ENCODE data around the gene AP5S1. TPM values are rescaled to one million over a fixed set of nuclear protein-coding genes. Genes with fewer than 3 reads are reported as not detected.

AP5S1 gene
- total RNA-seq, 1 experiment from 2014 or later: 17.5 TPM

DNA sequence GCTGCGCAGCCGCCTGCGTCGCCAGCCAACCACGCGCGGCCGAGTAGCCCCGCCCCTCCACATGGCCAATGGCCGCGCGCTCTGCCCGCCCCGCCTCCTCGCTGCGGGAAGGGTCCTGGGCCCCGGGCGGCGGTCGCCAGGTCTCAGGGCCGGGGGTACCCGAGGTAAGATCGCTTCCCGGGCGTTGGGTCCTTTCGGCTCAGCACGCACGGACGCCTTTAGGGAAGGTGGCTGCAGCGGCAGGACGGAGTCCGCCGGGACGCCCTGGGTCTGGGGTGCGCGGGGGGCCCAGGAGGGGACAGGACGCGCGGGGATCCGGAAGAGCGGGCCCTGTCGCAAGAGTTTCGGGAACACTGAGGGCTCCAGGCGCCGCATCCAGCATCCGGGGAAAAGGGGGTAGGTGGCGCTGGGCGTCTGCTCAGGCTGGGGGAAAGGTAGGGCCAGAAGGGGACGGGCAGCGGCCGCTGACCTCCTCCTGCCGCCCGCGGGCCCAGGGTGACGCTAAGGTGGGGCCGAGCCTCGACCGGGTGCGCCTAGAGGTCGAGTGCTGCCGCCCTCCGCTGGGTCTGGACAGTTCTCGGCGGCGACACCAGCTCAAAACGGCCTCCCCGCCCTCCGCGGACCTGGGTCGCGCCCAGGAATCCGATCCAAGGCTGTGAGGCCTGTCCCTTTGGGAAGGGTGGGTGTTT, 26.5 kb downstream of the AP5S1 start, which contains the start of gene MAVS:
TSS of gene MAVS (plus strand) at position 95 of the 689 bp plus-strand sequence. CDS start 7,791 bp downstream, outside the sequence.
- DNase-seq (ENCODE audit: low spot score): peak; percentile 90
- Histone ChIP-seq H3K9me3 (ENCODE audit: low read depth, low read length, poor library complexity, severe bottlenecking) (no peaks in the 10 kb centered on the region), H3K4me1 (ENCODE audit: insufficient read depth, low read length, poor library complexity, severe bottlenecking) (no peaks in the 10 kb centered on the region), H3K27me3 (replicated peaks; ENCODE audit: insufficient read depth, low read depth, low read length, poor library complexity) (no peaks in the 10 kb centered on the region), H3K36me3 (ENCODE audit: insufficient read depth, low read length, poor library complexity, severe bottlenecking) (no peaks in the 10 kb centered on the region), H3K4me3 (ENCODE audit: low read depth, low read length, poor library complexity, severe bottlenecking) (peak within 1 kb of the TSS; percentile 94), H3K27ac (ENCODE audit: low read depth, low read length, poor library complexity, severe bottlenecking) (peak within 1 kb of the TSS; percentile 95)
- intact Hi-C loops (cut with micrococcal nuclease; ENCODE audit: unreplicated experiment): no loop called here
- CTCF ChIA-PET: no interaction called here
- BruUV-seq (replicated peaks): no TSS peak
- no peak for TF ChIP-seq EZH2 (IDR thresholded peaks at IDR 0.05; ENCODE audit: borderline replicate concordance, low read depth, low read length, poor library complexity, severe bottlenecking)
- TF ChIP-seq CTCF (conservative IDR thresholded peaks at IDR 0.05; ENCODE audit: low read depth, low read length): no peak
- POLR2A ChIA-PET (ENCODE audit: low non-redundant PET): no interaction called here

- Histone ChIP-seq H3K36me3 (ENCODE audit: insufficient read depth, low read length, poor library complexity, severe bottlenecking) (no peaks in the 10 kb centered on the region), H3K4me3 (ENCODE audit: low read depth, low read length, poor library complexity, severe bottlenecking) (peak overlapping the region; percentile 94), H3K4me1 (ENCODE audit: insufficient read depth, low read length, poor library complexity, severe bottlenecking) (no peaks in the 10 kb centered on the region), H3K27ac (ENCODE audit: low read depth, low read length, poor library complexity, severe bottlenecking) (peak overlapping the region; percentile 95), H3K27me3 (replicated peaks; ENCODE audit: insufficient read depth, low read depth, low read length, poor library complexity) (no peaks in the 10 kb centered on the region), H3K9me3 (ENCODE audit: low read depth, low read length, poor library complexity, severe bottlenecking) (no peaks in the 10 kb centered on the region)
- ChIA-PET CTCF (no interaction called here), POLR2A (ENCODE audit: low non-redundant PET) (no interaction called here)
- TF ChIP-seq EZH2 (IDR thresholded peaks at IDR 0.05; ENCODE audit: borderline replicate concordance, low read depth, low read length, poor library complexity, severe bottlenecking) (no peak), CTCF (conservative IDR thresholded peaks at IDR 0.05; ENCODE audit: low read depth, low read length) (no peak)
- TSS peak; percentile 68 for BruUV-seq (replicated peaks)
- intact Hi-C loops (cut with micrococcal nuclease; ENCODE audit: unreplicated experiment): no loop called here
- no peak for DNase-seq (ENCODE audit: low spot score)
Measured at GRCh38 chr20:3847429-3847940, 27.1 kb downstream of the AP5S1 start.

GRCh38 chr20:3848565-3848964, 28.2 kb downstream of the AP5S1 start:
- Histone ChIP-seq H3K27me3 (replicated peaks; ENCODE audit: insufficient read depth, low read depth, low read length, poor library complexity) (no peaks in the 10 kb centered on the region), H3K27ac (ENCODE audit: low read depth, low read length, poor library complexity, severe bottlenecking) (peak overlapping the region; percentile 23), H3K4me3 (ENCODE audit: low read depth, low read length, poor library complexity, severe bottlenecking) (no peak overlapping the region), H3K4me1 (ENCODE audit: insufficient read depth, low read length, poor library complexity, severe bottlenecking) (no peaks in the 10 kb centered on the region), H3K9me3 (ENCODE audit: low read depth, low read length, poor library complexity, severe bottlenecking) (no peaks in the 10 kb centered on the region), H3K36me3 (ENCODE audit: insufficient read depth, low read length, poor library complexity, severe bottlenecking) (no peaks in the 10 kb centered on the region)
- ChIA-PET CTCF (no interaction called here), POLR2A (ENCODE audit: low non-redundant PET) (no interaction called here)
- no peak for DNase-seq (ENCODE audit: low spot score)
- intact Hi-C loops (cut with micrococcal nuclease; ENCODE audit: unreplicated experiment): no loop called here
- no TSS peak for BruUV-seq (replicated peaks)
- TF ChIP-seq CTCF (conservative IDR thresholded peaks at IDR 0.05; ENCODE audit: low read depth, low read length) (no peak), EZH2 (IDR thresholded peaks at IDR 0.05; ENCODE audit: borderline replicate concordance, low read depth, low read length, poor library complexity, severe bottlenecking) (no peak)

Data from A673 (cell line).